Kidney tubule cell (primary cell): Measurements from ENCODE around the gene MCEMP1.
A peak's percentile ranks its signal among the peaks of the same experiment; 100 is the strongest.

Source experiments
- DNase-seq: peaks from one replicate; pipeline ENCODE4 v3.0.0-alpha.2; 2018; ENCODE audit warnings: low spot score

Gene MCEMP1

DNA sequence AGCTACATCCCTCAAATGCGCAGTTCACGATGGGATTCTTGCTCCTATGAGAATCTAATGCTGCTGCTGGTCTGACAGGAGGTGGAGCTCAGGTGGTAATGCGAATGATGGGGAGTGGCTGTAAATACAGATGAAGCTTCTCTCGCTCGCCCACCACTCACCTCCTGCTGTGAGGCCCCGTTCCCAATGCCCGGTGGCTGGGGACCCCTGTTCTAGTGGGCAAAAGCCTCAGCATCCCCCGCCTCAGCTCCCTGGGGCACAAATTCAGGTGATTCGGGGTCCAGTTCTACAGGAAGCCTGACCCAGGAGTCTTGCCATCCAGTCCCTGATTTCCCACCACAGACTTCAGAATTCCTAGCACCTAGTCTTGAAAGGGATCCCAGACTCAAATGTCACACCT, 4.4 kb upstream of the MCEMP1 start:
- DNase-seq: no peak

GRCh38 chr19:7674010-7675005, 2.6 kb upstream of the MCEMP1 start:
- peak; percentile 22 for DNase-seq

DNA sequence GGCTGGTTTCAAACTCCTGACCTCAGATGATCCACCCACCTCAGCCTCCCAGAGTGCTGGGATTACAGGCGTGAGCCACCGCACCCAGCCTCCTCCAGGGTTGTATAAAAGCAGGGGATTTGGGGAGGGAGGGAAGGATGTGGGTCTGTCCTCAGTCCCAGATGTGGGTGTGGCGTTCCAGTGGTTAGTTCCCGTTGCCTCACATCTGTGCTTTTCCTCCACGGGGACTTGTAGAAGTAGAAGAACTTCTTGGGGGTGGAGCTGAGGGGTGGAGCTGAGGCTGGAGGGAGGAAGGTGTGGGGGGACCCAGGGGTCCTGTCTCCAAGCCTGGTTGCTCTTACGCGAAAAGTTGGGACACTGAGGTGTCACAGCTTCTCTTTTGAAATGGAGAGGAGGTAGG, 514 bp upstream of the MCEMP1 start:
- no peak for DNase-seq

DNA sequence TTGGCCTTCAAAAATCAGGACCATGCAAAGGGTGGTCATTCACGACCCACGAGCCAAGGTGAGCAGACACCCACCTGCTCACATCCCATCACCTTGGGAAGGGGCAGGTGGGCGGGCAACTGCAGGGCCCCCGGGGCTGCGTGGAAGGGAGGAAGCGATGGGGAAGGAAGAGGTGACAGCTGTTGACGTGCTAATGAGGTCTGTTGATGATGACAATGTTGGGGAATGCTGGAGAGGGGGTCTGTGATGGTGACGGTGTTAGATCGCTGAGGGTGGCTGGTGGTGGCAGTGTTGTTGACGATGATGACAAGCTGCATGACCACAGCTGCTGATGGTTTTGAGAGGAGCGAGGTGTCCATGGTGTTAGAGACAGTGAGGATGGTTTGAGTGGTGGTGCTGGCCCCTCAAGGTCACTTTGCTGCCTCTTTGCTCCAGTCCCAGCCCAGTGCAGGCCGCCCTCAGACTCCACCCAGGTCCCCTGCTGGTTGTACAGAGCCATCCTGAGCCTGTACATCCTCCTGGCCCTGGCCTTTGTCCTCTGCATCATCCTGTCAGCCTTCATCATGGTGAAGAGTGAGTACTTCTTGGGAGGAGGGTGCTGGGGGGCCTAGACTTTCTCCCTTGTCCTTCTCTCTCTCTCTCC, 900 bp downstream of the MCEMP1 start:
- DNase-seq: no peak

- DNase-seq: peak; percentile 34
These were observed 2.3 kb downstream of the MCEMP1 start for GRCh38 chr19:7678971-7679751.

DNA sequence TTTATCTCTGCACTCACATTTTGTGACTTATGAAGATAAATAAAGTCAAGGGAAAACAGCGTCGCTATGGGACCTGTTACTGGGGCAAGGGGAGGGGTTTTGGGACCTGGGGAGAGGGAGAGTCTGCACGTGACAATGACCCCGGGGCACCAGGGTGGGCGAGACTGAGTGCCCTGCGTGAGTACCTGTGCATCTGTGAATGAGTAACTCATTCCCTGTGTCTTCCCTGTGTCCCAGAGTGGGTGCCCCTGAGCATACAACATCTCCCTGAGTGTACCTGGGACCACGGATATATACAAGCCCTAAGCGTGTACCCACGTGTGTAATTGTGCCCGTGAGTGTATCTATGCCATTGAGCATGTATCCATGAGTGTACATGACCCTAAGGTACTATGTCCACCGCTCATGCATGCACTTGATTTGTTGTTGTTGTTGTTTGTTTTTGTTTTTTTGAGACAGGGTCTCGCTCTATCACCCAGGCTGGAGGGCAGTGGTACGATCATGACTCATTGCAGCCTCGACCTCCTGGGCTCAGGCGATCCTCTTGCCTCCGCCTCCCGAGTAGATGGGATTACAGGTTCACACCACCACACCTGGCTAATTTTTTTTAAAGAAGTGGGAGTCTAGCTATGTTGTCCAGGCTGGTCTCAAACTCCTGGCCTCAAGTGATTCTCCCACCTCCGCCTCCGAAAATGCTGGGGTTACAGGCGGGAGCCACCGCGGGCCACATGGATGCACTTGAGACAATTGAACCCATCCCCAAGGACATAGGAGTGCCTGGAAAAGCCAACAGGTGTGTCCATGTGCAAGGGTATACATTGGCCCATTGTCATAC, 3.1 kb downstream of the MCEMP1 start:
- DNase-seq: no peak

GRCh38 chr19:7680606-7681339, 3.9 kb downstream of the MCEMP1 start, which contains the start of gene TRAPPC5:
TRAPPC5 (plus strand) TSS chr19:7680833; CDS start chr19:7682254, 1,421 bp downstream.
- DNase-seq: peak; percentile 84

- DNase-seq: peak; percentile 79
These were observed 4.7 kb downstream of the MCEMP1 start for GRCh38 chr19:7681340-7682174.

GRCh38 chr19:7682175-7682855, 5.4 kb downstream of the MCEMP1 start:
- no peak for DNase-seq

GRCh38 chr19:7685546-7686445, 8.9 kb downstream of the MCEMP1 start:
- DNase-seq: no peak

- DNase-seq: no peak
These were observed 10.3 kb downstream of the MCEMP1 start for GRCh38 chr19:7687177-7687576.

GRCh38 chr19:7689165-7689564, 12.3 kb downstream of the MCEMP1 start:
- no peak for DNase-seq

DNA sequence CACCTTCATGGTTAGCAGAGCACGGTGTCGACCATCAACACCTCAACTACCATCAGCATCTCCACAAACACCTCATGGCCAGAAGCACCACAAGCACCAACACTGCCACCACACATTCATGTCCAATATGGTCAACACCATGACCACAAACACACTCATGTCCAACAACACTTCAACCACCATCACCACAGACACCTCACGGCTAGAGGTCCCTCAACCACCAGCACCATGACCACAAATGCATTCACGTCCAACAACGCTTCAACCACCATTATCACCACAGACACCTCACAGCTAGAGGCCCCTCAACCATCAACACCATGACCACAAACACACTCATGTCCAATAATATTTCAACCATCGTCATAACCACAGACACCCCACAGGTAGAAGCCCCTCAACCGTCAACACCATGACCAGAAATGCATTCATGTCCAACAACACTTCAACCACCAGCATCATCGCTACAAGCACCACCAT, 13.9 kb downstream of the MCEMP1 start:
- no peak for DNase-seq

DNA sequence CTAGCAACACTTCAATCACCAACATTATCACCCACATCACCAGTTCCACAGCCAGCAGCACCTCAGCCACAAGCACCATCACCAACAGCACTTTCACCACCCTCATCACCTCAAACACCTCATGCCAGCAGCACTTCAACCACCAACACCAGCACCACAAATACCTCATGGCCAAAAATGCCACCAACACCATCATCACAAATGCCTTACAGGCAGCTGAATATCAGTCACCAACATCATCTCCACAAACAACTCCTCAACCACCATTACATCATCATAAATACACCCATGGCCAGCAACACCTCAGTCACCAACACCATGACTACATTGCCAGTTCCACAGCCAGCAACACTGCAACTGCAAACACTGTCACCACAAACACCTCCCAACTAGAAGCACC, 14.6 kb downstream of the MCEMP1 start:
- no peak for DNase-seq

DNA sequence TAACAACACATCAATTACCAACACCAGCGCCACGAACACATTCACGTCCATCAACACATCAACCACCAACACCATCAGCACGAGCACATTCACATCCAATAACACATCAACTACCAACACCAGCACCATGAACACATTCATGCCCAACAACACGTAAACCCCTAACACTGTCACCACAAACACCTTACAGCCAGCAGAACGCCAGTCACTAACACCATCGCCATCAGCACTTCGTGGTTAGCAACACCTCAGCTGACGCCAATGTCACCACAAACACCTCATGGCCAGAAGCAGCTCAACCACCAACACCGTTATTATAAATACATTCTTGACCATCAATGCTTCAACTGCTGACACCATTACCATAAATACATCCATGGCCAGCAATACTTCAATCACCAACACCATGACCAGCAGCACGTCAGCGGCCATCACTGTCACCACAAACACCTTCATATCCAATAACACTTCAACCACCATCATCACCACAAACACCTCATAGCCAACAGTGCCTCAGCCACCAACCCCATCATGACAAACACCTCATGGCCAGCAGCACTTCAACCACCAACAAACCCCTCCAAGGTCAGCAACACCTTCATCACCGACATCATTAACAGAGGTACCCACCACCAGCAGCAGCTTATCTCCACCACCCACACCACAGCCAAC, 15.7 kb downstream of the MCEMP1 start:
- no peak for DNase-seq

GRCh38 chr19:7694499-7694898, 17.6 kb downstream of the MCEMP1 start:
- DNase-seq: no peak

DNA sequence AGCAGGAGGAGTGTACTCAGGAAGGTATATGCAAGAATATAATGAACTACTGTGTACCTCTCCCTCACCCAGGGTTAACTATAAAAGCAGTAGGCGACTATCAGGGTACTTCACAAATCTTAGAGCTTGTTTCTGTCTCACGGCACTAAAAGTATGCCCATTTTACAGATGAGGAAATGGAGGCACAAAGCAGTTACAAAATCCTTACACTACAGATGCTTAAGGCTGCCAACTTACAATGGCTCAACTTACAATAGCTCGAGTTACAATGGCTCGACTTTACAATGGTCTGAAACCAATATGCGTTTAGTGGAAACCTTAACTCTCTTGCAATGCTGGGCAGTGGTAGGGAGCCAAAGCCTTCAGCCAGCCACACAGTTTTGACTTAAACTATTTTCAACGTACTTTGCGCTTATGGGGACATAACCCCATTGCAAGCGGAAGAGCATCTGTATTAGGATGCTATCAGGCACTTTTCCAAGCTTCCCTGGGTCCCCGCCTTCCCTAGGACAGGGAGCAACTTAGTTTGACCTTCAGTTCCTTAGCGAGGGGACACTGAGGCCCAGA, 20.9 kb downstream of the MCEMP1 start:
- no peak for DNase-seq
